Gastroesophageal sphincter (tissue), 3 donors: ENCODE data around the gene DLGAP5.

ENCODE experiments used
- POLR2AphosphoS5 ChIP-seq: sonication (generic); formaldehyde crosslinking; IDR thresholded peaks from one replicate; pipeline ENCODE4 v1.6.1; 2017; ENCODE audit warnings: antibody characterized with exemption
- TF ChIP-seq, protein P1 (sequence below), 4 experiments: fragments of 200-600 bp in 2 of 4; fragments of 450-650 bp in 2 of 4; sonication (generic) in 1 of 4; IDR thresholded peaks; one replicate each; pipeline ENCODE4 v1.5.1; 2017 to 2019; ENCODE audit warnings: antibody characterized with exemption in 4 of 4, mild to moderate bottlenecking in 2 of 4, moderate library complexity in 2 of 4

DNA sequence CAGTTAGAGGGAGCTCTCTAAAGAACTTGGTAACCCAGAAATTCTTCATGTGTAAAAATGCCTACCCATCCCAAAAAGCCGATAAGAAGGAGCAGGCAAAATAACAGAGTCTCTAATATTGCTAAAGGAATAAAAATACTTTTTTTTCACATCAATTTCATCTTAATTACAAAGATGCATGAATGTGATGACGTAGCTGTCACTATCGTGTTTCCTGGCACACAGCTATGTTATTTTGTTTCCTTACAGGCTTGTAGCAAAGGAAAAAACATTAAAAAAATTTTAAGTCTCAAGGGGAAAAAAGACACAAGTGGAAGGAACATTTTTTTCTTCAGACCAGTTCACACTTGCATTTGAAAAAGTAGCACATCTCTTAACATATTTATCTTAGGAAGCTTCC lies 72.6 kb downstream of the DLGAP5 start:
- TF ChIP-seq, protein P1, sequence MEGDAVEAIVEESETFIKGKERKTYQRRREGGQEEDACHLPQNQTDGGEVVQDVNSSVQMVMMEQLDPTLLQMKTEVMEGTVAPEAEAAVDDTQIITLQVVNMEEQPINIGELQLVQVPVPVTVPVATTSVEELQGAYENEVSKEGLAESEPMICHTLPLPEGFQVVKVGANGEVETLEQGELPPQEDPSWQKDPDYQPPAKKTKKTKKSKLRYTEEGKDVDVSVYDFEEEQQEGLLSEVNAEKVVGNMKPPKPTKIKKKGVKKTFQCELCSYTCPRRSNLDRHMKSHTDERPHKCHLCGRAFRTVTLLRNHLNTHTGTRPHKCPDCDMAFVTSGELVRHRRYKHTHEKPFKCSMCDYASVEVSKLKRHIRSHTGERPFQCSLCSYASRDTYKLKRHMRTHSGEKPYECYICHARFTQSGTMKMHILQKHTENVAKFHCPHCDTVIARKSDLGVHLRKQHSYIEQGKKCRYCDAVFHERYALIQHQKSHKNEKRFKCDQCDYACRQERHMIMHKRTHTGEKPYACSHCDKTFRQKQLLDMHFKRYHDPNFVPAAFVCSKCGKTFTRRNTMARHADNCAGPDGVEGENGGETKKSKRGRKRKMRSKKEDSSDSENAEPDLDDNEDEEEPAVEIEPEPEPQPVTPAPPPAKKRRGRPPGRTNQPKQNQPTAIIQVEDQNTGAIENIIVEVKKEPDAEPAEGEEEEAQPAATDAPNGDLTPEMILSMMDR (IDR thresholded peaks at IDR 0.05) = no peak
- no peak for TF ChIP-seq POLR2AphosphoS5
